ENCODE data around the gene CTRB1. TPM values are rescaled to one million over a fixed set of nuclear protein-coding genes. Genes with fewer than 3 reads are reported as not detected.
"Not testable (repeated sequence)": the region's sequence is repeated elsewhere in the genome, so short reads cannot be mapped to it uniquely, and the experiment has no call there.

The CTRB1 gene
- total RNA-seq, 2 experiments from 2014 or later: not detected

- H3K36me3 Mint-ChIP-seq: no peaks in the 10 kb centered on the region
- H3K4me3 Mint-ChIP-seq: no peak overlapping the region
- POLR2A ChIA-PET: no interaction called here
- peaks cover 2% of the 10 kb centered on the region for H3K27me3 Mint-ChIP-seq
- H3K27ac Mint-ChIP-seq: no peak overlapping the region
- DNase-seq (no peak), ATAC-seq (ENCODE audit: low read depth) (no peak)
- H3K9me3 Mint-ChIP-seq: no peaks in the 10 kb centered on the region
- peaks cover 1% of the 10 kb centered on the region for H3K4me1 Mint-ChIP-seq
Observed at GRCh38 chr16:75235721-75236193, 17.0 kb downstream of the CTRB1 start.

- peaks cover 2% of the 10 kb centered on the region for H3K27me3 Mint-ChIP-seq
- POLR2A ChIA-PET: interaction anchor here (0.7 kb wide), 1 partner anchor 158 kb away, joined by 3 read pairs; no protein-coding TSS in a partner anchor
- DNase-seq: no peak
- no peaks in the 10 kb centered on the region for H3K9me3 Mint-ChIP-seq
- H3K4me3 Mint-ChIP-seq: no peak overlapping the region
- no peaks in the 10 kb centered on the region for H3K36me3 Mint-ChIP-seq
- no peak overlapping the region for H3K27ac Mint-ChIP-seq
- peaks cover 1% of the 10 kb centered on the region for H3K4me1 Mint-ChIP-seq
- ATAC-seq (ENCODE audit: low read depth): no peak
Observed at GRCh38 chr16:75236232-75236631, 17.4 kb downstream of the CTRB1 start.

GRCh38 chr16:75236736-75237397, 18.1 kb downstream of the CTRB1 start:
- Mint-ChIP-seq H3K36me3 (no peaks in the 10 kb centered on the region), H3K27ac (no peak overlapping the region), H3K4me1 (peaks cover 1% of the 10 kb centered on the region), H3K9me3 (no peaks in the 10 kb centered on the region), H3K27me3 (peaks cover 2% of the 10 kb centered on the region), H3K4me3 (no peak overlapping the region)
- no peak for DNase-seq
- no peak for ATAC-seq (ENCODE audit: low read depth)
- POLR2A ChIA-PET: interaction anchor here (0.7 kb wide), 1 partner anchor 157 kb away, joined by 3 read pairs; no protein-coding TSS in a partner anchor

GRCh38 chr16:75237398-75238131, 18.8 kb downstream of the CTRB1 start:
- POLR2A ChIA-PET: no interaction called here
- ATAC-seq (ENCODE audit: low read depth) (no peak), DNase-seq (no peak)
- Mint-ChIP-seq H3K27me3 (peaks cover 2% of the 10 kb centered on the region), H3K4me1 (peaks cover 1% of the 10 kb centered on the region), H3K9me3 (no peaks in the 10 kb centered on the region), H3K4me3 (no peak overlapping the region), H3K27ac (no peak overlapping the region), H3K36me3 (no peaks in the 10 kb centered on the region)

- Mint-ChIP-seq H3K4me1 (peaks cover 1% of the 10 kb centered on the region), H3K27me3 (peaks cover 2% of the 10 kb centered on the region), H3K36me3 (no peaks in the 10 kb centered on the region), H3K4me3 (no peak overlapping the region), H3K9me3 (no peaks in the 10 kb centered on the region), H3K27ac (no peak overlapping the region)
- no peak for DNase-seq
- no peak for ATAC-seq (ENCODE audit: low read depth)
- POLR2A ChIA-PET: interaction anchor here (1.0 kb wide), 1 partner anchor 18 kb away, joined by 3 read pairs; no protein-coding TSS in a partner anchor
Observed at GRCh38 chr16:75238132-75238852, 19.5 kb downstream of the CTRB1 start.

- H3K4me3 Mint-ChIP-seq: no peak overlapping the region
- POLR2A ChIA-PET: interaction anchor here (1.0 kb wide), 1 partner anchor 18 kb away, joined by 3 read pairs; no protein-coding TSS in a partner anchor
- H3K4me1 Mint-ChIP-seq: no peaks in the 10 kb centered on the region
- ATAC-seq (ENCODE audit: low read depth) (no peak), DNase-seq (no peak)
- H3K9me3 Mint-ChIP-seq: no peaks in the 10 kb centered on the region
- no peaks in the 10 kb centered on the region for H3K36me3 Mint-ChIP-seq
- H3K27me3 Mint-ChIP-seq: no peaks in the 10 kb centered on the region
- no peak overlapping the region for H3K27ac Mint-ChIP-seq
Observed at GRCh38 chr16:75238853-75239541, 20.2 kb downstream of the CTRB1 start.

GRCh38 chr16:75239542-75240122, 20.8 kb downstream of the CTRB1 start:
- ATAC-seq (ENCODE audit: low read depth) (no peak), DNase-seq (no peak)
- Mint-ChIP-seq H3K27ac (no peak overlapping the region), H3K4me3 (no peak overlapping the region), H3K4me1 (peaks cover 2% of the 10 kb centered on the region), H3K36me3 (no peaks in the 10 kb centered on the region), H3K9me3 (no peaks in the 10 kb centered on the region), H3K27me3 (no peaks in the 10 kb centered on the region)
- POLR2A ChIA-PET: interaction anchor here (1.0 kb wide), 1 partner anchor 19 kb away, joined by 3 read pairs; no protein-coding TSS in a partner anchor

GRCh38 chr16:75240633-75241032, 21.8 kb downstream of the CTRB1 start:
- H3K27ac Mint-ChIP-seq; H3K27me3 Mint-ChIP-seq; ATAC-seq (ENCODE audit: low read depth); H3K9me3 Mint-ChIP-seq; H3K36me3 Mint-ChIP-seq; H3K4me1 Mint-ChIP-seq; POLR2A ChIA-PET; H3K4me3 Mint-ChIP-seq; DNase-seq: not testable (repeated sequence)

- DNase-seq (no peak), ATAC-seq (ENCODE audit: low read depth) (no peak)
- no peaks in the 10 kb centered on the region for H3K27me3 Mint-ChIP-seq
- no peak overlapping the region for H3K4me3 Mint-ChIP-seq
- H3K4me1 Mint-ChIP-seq: peaks cover 5% of the 10 kb centered on the region
- H3K9me3 Mint-ChIP-seq: no peaks in the 10 kb centered on the region
- H3K36me3 Mint-ChIP-seq: no peaks in the 10 kb centered on the region
- no peak overlapping the region for H3K27ac Mint-ChIP-seq
- POLR2A ChIA-PET: no interaction called here
Observed at GRCh38 chr16:75241412-75241811, 22.6 kb downstream of the CTRB1 start.

GRCh38 chr16:75241955-75242354, 23.2 kb downstream of the CTRB1 start:
- DNase-seq (no peak), ATAC-seq (ENCODE audit: low read depth) (no peak)
- H3K27me3 Mint-ChIP-seq: no peaks in the 10 kb centered on the region
- H3K4me3 Mint-ChIP-seq: no peak overlapping the region
- no peaks in the 10 kb centered on the region for H3K9me3 Mint-ChIP-seq
- POLR2A ChIA-PET: no interaction called here
- peaks cover 5% of the 10 kb centered on the region for H3K4me1 Mint-ChIP-seq
- H3K36me3 Mint-ChIP-seq: no peaks in the 10 kb centered on the region
- H3K27ac Mint-ChIP-seq: no peak overlapping the region

GRCh38 chr16:75242436-75243078, 23.8 kb downstream of the CTRB1 start:
- H3K36me3 Mint-ChIP-seq; H3K9me3 Mint-ChIP-seq; H3K4me3 Mint-ChIP-seq; H3K27ac Mint-ChIP-seq; H3K4me1 Mint-ChIP-seq; POLR2A ChIA-PET; DNase-seq; H3K27me3 Mint-ChIP-seq; ATAC-seq (ENCODE audit: low read depth): not testable (repeated sequence)

- ATAC-seq (ENCODE audit: low read depth) (no peak), DNase-seq (no peak)
- H3K36me3 Mint-ChIP-seq: no peaks in the 10 kb centered on the region
- no peaks in the 10 kb centered on the region for H3K9me3 Mint-ChIP-seq
- H3K4me1 Mint-ChIP-seq: peaks cover 5% of the 10 kb centered on the region
- no peak overlapping the region for H3K4me3 Mint-ChIP-seq
- peaks cover 4% of the 10 kb centered on the region for H3K27me3 Mint-ChIP-seq
- H3K27ac Mint-ChIP-seq: no peak overlapping the region
- POLR2A ChIA-PET: no interaction called here
Observed at GRCh38 chr16:75243667-75244224, 25.0 kb downstream of the CTRB1 start.

Data from activated naive CD8-positive, alpha-beta T cell treated with anti-CD3 and anti-CD28 coated beads, Interleukin-2, amount 10 ng/mL, durations not matched to agents 7 days and 5 days (primary cell).